Measurements from ENCODE around the gene ADISSP.

ADISSP gene

GRCh38 chr20:3755269-3755668, 12.3 kb downstream of the ADISSP start:
- DNase-seq (ENCODE audit: low spot score), result no peak

GRCh38 chr20:3754276-3754630, 13.3 kb downstream of the ADISSP start:
- no peak for DNase-seq (ENCODE audit: low spot score)

DNA sequence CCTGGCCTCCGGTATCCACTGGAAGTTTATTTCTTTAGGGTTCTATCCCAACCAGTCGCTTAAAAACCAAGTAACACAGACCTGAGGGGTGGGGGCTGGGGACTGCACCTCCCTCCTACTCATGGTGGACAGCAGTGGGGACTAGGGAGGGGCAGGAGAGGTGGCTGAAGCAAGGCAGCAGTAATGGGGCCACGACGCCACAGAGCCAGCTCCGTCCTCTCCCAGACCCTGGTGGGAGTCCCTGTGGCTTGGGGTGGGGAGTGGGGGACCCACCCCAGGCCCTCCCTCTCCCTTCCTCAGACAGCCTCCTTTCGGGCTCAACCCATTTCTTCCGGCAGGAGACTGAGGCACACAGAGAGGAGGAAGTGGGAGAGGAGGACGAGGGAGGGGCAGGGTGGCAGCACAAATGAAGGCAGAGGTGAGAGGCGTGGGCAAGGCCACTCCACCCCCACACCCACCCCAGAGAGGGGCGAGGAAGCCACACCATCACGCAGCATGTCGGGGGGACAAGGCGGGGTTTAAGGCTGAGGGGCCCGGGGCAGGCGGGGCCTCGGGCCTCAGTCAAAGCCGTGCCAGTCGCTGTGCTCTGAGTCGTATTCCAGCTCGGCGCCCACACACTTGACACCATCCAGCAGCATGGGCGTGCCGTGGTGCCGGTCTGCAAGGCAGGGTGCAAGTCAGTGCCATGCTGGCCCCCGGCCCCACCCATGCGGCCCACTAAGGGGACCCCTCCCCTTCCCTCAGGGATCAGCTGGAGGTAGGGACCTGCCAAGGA, 13.9 kb downstream of the ADISSP start:
- DNase-seq (ENCODE audit: low spot score), result no peak

DNA sequence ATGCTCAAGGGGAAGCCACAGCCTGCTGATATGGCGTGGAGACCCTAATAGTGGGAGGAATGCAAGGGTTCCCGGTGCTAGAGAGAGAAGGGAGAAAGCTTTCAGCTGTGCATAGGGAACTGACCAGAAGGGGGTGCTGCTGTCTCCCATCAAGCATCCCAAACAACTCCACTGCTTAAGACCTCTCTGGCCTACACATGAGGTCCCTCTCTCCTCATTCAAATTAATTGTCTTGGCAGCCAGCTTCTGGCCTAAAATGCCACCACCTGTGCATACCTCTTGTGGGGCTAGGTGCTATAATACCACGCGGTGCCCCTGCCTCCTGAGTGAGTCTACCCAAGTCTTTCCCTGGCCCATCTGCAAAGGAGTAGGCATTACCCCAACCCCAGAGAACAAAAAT, 14.5 kb downstream of the ADISSP start:
- DNase-seq (ENCODE audit: low spot score), result peak; percentile 97

GRCh38 chr20:3752386-3752759, 15.2 kb downstream of the ADISSP start:
- no peak for DNase-seq (ENCODE audit: low spot score)

- no peak for DNase-seq (ENCODE audit: low spot score)
These were observed 15.7 kb downstream of the ADISSP start for GRCh38 chr20:3751675-3752385.

- no peak for DNase-seq (ENCODE audit: low spot score)
These were observed 16.3 kb downstream of the ADISSP start for GRCh38 chr20:3751305-3751674.

- peak; percentile 96 for DNase-seq (ENCODE audit: low spot score)
These were observed 17.6 kb downstream of the ADISSP start for GRCh38 chr20:3749689-3750531.

DNA sequence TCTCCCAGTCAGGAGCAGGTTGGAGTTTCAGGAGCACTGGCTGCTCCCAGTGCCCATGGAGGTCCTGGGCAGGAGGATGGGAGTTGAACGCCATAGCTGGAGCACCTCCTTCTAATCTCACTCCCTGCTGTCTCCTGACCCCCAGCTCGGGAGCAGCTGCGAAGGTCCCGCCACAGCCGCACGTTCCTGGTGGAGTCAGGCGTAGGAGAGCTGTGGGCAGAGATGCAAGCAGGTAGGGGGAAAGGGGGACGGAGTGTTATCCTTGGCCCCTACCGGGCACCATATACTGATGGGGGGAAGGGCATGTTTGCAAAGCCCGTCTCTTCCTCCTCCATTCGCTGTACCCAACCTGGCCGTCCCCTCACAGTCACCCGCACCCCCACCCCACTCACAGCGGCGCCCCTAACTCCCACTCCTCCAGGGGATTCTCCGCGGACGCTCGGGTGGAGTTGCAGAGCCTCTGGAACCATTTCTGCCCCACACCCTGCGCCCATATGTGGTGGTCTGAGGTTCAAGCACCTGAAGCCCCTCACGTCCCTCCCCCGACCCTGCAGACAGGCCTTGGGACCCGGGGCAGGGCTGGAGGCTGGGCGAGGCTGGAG, 18.4 kb downstream of the ADISSP start:
- DNase-seq (ENCODE audit: low spot score), result no peak

DNA sequence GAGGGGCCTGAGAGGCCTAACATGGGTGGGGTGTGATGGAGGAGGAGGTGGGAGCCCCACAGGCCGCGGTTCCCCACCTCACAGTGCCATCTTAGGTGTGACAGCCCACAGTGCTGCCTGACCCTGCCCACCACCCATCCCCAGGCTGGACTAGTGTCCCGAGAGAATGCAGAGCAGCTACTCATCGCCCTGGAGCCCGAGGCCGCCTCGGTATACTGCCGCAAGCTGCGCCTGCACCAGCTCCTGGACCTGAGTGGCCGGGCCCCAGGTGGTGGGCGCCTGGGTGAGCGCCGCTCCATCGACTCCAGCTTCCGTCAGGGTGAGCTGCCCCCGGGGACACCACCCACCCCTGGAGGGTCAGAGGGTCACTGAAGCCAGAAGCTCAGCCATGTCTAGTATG, 19.5 kb downstream of the ADISSP start:
- DNase-seq (ENCODE audit: low spot score), result no peak

DNA sequence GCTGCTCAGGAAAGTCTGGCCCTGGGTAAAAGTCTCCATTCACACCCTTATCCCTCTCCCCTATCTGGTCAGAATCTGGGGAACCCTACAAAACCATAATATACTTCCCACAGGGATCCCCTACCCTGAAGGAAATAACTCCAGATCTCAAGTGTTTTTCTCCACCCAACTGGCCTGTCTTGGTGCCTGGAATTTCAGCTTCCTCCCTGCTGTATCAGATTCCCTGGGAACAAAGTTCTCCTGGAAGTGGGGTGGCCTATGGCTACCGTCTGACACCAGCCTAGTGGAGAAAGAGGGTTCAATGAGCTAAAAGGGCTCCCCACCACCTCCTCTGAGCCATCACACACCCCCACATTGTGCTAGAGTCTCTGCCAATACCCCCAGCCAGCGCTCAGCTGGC, 20.1 kb downstream of the ADISSP start:
- DNase-seq (ENCODE audit: low spot score), result no peak

GRCh38 chr20:3745686-3746173, 21.8 kb downstream of the ADISSP start:
- no peak for DNase-seq (ENCODE audit: low spot score)

DNA sequence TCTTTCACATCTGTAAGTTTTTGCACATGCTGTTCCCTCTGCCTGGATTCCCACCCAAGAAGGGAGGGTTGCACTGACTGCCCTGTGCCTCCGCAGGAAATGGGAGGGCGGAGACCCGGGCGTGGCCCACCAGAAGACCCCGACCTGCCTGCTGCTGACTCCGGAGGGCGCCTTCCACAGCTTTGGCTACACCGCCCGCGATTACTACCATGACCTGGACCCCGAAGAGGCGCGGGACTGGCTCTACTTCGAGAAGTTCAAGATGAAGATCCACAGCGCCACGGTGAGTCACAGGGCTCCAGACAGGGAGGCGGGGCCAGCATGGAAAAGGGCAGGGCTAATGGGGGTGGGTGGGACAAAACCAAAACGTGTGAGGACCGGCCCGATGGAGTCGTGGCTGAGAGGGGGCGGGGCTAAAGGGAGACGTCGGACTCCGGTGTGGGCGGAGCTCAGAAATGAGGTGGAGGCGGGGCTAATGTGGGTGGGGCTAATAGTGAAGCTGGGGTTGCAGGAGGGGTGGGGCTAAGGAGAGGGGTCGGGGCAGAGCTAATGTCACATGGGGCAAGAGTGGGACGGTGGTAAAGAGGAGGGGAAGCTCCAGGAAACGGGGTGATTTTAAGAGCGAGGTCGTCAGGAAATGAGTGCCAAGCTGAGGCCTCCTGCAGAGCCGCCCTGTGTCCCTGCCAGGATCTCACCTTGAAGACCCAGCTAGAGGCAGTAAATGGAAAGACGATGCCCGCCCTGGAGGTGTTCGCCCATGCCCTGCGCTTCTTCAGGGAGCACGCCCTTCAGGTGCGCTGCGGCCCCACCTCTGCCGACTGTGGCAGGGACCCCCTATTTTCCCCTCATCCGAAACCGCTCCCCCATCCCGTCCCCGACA, 22.5 kb downstream of the ADISSP start:
- peak; percentile 88 for DNase-seq (ENCODE audit: low spot score)

- no peak for DNase-seq (ENCODE audit: low spot score)
These were observed 23.5 kb downstream of the ADISSP start for GRCh38 chr20:3744037-3744436.

GRCh38 chr20:3743251-3743650, 24.3 kb downstream of the ADISSP start:
- DNase-seq (ENCODE audit: low spot score), result no peak

DNA sequence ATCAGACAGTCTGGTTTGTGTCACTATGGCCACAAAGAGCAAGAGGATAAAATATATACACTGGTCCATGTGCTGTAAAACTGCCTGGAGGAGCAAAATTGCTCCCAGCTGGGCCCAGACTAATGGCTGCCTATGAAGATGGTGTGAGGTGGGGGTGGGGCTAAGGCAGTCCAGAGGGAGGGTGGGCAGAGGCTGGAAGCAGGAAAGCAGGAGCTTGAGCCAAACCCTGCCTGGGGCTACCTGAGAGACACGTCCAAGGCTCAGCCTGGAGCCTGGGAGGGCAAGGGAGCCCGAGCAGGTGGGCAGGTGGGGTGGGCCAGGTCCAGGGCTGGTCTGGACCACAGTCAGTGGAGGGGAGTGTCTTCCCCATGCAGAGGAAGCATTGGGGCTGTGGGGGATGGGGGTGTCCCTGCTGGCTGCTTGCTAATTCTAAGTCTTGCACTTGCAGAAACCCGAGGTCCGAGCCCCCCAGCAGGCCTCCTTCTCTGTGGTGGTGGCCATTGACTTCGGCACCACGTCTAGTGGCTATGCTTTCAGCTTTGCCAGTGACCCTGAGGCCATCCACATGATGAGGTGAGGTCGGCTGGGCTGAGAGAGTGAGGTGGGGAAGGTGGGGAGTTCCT, 25.6 kb downstream of the ADISSP start:
- no peak for DNase-seq (ENCODE audit: low spot score)

DNA sequence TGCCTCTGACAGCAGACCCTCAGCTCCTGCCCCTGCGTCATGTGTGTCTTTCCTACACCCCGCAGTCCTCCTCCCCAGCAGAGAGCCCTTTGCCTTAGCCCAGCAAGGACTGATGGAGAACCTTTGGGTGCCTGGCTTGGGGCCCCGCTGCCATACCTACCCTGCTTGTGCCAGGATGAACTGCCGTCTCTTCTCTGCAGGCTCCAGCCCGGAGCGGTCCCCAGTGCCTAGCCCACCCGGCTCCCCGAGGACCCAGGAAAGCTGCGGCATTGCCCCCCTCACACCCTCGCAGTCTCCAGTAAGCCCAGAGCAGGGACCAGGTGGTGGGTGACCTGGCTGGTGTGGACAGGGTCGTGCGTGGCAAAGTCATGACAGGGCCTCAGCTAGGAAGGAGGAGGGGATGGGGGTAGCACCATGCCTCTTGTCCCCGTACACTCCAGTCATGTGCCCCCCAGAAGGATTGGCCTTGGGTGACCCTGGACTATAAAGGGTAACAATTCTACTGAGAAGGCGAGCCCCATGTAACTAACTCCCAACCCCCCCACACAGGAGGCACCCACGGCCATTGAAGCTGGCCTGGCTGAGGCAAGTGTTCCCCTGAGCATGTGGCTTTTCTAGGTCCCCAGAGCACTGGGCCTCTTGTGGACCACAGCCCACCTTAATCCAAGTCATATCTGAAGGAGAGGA, 26.8 kb downstream of the ADISSP start:
- DNase-seq (ENCODE audit: low spot score), result no peak

GRCh38 chr20:3739926-3740451, 27.6 kb downstream of the ADISSP start:
- no peak for DNase-seq (ENCODE audit: low spot score)

- DNase-seq (ENCODE audit: low spot score), result no peak
These were observed 28.3 kb downstream of the ADISSP start for GRCh38 chr20:3739054-3739925.
